Measurements from ENCODE around the gene CAMK1.
A peak's percentile ranks its signal among the peaks of the same experiment; 100 is the strongest.

GRCh38 chr3:9808345-9809037 is 38.7 kb upstream of the CAMK1 start:
- TF ChIP-seq EZH2 (IDR thresholded peaks at IDR 0.05; ENCODE audit: low read length, unreplicated experiment) (no peak), CTCF (conservative IDR thresholded peaks at IDR 0.05; ENCODE audit: low read depth, low read length) (peak; percentile 62)

Data from PC-3 (cell line).